GM21786 (cell line): ENCODE measurements around the gene PIF1.

Experiments used
- ATAC-seq: cut with Tn5 transposase; IDR thresholded peaks from one replicate; pipeline ENCODE4 v1.9.1; 2021; ENCODE audit not compliant: unreplicated experiment

The PIF1 gene

DNA sequence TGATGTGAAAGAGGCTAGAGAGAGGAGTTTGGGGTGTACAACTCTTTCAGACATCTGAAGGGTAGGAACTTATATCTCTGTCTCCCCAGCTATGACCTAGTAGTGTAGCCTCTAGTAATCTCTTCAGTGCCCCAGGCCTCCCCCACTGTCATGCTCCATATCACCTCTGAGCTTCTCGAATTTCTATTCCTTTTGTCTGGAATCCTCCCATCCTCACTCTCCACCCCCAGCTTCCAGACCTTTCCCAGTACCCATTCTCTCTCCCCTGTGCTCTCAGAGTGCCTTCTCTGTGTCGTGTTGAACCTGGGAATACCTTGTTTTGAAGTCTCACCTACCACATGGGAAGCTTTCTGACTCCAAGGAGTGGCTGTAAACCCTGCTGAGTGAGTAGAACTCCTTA, 46.4 kb downstream of the PIF1 start:
- ATAC-seq = no peak

DNA sequence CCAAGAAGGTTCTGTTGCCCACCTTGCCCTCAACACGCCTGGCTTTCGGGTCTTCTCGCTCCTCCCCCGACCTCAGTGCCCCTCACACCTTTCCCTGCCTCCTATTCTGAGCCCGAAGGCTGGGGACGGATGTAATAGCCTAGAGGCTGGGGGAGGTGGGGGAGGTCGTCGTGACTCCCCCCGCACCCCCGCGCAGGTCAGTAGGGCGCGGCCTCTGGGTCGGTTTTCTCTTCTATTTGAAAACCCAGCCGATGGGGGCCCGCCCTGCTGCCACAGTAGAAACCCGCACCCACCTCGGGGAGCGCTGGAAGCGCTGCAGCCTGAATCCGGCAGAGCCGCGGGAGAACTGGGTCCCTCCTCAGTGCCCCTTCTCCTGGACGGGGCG, 49.1 kb downstream of the PIF1 start:
- no peak for ATAC-seq

DNA sequence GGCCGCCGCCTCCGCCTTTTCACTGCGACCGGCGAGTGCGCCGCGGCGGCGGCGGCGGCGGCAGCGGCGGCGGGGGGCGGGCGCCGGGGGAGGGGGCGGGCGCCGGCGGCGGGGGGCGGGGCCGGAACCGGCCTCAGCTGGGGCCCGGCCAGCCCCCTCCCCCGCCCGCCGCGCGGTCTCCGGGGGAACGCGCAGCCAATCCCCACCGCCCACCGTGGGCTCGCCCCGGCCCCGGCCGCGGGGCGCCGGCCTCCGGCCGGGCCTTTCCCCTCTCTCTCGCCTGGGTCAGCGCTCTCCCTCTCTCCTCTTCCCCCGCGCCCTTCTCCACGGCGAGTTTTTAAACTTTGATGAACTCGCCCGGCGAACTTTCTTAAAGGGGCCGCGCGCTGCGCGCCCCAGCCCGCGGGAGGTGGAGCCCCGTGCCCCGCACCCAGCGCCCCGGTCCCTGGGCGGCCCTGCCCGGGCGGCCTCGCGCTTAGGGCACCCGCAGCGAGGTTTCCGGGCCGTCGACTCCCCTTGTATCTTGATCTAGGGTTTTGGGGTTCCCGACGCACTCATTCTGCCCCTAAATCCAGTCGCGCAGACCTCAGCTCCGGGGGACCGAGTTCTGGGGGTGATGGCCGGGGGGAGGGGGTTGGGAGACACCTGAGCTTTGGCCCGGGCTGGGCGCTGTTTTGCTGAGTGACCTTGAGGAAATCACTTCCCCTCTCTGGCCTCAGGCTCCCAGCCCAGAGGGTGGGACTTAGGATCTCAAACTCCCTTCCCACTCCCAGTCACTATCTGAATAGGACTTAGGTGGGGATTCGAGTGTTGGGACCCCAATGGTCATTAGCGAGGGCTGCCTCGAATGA, 49.7 kb downstream of the PIF1 start, which contains the start of gene RBPMS2:
TSS of gene RBPMS2 (minus strand) at position 39 of the 851 bp plus-strand sequence. CDS start 270 bp downstream, outside the sequence.
- ATAC-seq = no peak

DNA sequence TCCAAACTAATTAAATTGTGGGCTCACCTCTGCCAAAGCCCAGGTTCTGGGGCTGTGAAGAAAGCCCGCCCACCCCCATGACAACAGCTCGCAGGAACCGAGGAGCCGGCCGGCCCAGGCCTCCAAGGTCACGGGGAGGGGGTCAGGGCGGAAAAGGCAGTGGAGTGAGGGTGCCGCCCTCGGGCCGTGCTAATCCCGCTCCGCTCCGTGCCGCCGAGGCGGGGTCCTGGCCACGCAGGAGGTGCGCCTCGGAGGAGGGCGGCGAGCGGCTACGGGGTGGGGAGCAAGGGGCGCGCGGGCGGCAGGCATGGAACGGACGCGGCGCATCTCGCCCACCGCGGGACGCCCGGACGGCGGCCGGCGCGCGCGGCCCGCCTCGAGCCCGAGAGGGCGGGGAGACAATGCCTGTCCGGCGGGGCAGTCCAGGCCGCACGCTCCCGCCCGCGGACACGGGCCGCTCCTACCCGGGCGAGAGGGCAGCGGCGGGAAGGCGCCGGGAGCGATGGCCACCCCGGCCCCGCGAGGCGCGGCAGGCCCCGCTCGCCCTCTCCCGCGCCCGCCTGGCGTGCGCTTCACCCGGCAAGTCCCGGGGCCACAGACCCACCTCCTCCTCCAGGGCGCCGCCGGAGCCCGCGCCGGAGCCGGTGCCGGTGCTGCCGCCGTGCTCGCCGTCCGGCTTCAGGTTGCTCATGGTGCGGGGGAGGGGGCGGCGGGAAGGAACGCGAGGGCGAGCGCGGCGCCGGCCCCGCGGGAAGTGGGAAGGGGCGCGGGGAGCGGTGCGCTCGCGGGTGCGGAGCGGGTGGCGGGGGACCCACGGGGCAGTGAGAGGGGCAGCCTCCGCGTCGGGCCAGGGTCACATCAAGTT, 50.6 kb downstream of the PIF1 start:
- ATAC-seq = no peak

DNA sequence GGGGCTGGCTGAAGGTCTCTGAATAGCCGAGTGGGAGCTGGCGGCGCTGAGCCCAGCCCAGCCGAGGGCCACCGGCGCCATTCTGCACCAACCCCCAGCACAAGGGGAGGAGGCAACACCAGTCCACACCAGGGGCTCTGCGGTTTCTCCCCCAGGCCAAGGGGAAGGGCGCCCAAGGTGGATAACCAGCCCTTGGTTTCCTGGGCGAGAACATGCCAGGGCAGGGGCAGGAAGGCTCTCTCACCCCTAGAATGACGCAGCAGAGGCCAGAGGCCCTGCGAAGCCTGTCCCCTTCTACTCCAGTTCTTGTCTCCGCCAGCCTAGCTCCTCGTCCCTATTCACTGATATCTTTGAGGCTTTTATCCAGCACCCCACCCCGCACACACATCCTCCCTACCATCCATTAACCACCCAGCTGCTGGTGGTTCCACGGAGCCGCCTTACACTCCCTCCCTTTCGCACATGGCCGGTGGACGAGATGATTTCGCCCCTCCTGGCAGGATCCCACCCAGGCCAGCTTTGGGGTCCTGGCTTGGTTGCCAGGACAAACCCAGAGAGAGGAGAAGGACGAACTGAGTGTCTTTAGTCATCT, 51.3 kb downstream of the PIF1 start:
- ATAC-seq = no peak

DNA sequence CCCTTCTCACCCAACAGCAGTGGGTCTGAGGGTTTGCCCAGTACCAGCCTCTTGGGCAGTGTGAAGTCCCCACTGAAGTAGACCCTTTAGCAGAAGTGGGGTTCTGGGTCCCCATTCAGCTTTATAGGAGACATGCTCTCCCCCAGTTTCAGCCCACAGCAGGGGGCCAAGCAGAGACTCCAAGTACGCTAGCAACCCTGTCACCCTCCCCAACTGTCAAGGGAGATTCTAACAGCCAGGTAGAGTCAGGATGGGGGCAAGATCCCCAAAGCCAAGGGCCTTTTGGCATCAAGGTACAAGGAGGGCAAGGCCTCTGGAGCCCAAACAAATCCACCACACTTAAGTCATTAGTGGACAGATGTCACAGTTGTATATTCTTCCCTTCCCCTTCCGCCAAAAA, 51.8 kb downstream of the PIF1 start:
- ATAC-seq = no peak

DNA sequence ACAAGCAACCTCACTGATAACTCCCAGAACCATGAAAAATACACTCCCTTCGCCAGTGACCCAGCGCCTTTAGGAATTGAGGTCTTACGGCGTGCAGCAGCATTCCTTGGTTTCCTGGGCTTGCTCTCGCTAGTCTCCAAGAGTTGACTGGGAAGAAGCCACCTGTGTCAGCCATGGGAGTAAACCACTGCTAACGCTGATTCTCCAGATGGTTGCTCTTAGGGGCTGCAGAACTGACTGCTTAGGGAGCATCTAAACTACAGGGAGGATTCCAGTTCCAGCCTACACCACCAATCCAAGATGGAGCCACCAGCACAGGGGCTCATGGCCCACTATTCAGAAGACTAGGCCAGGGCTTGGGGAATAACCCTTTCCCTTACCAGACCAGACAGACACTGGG, 52.5 kb downstream of the PIF1 start:
- ATAC-seq = no peak

DNA sequence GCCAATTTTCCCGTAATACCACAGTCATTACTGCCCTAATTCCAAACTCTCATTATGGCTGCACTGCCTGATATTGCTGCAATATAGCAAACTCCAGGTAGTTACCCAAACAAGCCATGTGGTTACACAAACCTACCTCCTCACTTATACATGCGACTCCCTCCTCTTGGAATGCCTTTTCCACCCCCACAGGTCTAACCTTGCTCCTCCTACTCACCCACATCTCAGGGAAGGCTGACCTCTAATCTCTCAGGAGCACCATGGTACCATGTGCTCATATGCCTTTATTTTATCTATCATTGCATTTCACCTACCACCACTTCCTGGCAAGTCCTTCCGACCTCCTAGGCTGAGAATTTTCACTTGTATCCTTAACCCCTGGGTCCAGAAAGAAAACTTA, 53.0 kb downstream of the PIF1 start:
- ATAC-seq = no peak

DNA sequence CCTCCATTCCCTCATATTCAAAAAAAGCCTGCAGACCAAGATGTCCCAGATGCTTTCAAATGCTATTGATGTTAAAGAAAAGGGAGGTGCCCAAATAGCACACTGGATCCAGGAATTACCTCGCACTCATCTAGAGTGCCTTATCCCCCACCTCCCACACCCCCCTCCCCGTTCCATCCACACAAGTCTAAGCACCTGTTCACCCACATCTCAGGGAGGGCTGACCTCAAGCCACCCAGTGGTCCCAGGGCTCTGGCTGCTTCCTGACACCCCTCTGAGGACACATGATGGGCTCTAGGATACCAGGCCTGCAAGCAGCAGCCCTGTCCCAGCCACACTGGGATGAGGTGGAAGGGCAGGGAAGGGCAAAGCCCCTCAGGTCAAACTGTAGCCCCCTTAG, 54.8 kb downstream of the PIF1 start:
- ATAC-seq = no peak

DNA sequence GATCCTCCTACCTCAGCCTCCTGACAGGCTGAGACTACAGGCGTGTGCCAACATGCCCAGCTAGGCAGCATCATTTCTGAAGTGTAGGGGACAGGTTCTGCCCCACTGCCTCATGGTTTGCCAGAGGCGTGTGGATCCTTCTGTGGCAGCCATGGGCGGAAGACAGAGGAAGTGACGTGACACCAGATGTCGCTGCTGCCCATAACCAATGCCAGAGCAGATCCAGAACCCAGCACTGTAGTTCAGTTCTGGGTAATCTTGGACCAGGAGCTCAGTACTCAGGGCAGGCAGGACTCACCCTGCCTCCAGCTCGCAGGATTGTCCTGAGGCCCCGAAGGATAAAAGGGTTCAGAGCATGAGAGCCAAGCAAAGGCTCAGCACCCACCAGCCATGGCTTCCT, 58.2 kb downstream of the PIF1 start:
- no peak for ATAC-seq

DNA sequence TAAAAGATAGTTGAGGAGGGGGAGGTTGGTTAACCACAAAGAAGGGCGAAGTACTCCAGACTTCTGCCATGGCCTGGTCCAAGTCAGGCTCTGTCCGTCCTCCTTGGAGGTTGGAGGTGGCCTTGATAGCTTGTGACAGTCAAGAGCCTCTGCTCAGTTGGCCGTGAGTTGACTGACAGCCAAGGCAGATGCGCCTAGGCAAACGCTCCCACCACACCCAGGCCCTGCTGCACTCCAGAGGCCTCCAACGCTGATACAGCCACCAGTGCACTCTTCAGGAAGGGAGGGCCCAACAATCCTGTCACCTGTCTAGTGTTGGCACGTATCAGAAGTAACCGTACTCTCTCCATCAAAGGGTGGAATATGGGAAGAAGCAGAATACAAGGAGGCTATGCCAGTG, 59.4 kb downstream of the PIF1 start:
- no peak for ATAC-seq
